SK-N-SH (cell line): ENCODE measurements around the gene IPPK.

Experiments used
- CTCF ChIP-seq: fragments of 200-600 bp; sonication (generic); IDR thresholded peaks from 2 replicates; pipeline ENCODE4 v1.6.1; 2017; ENCODE audit warnings: antibody characterized with exemption, mild to moderate bottlenecking, moderate library complexity
- EP300 ChIP-seq, 2 experiments: IDR thresholded peaks; 2 replicates each; pipeline versions ENCODE4 v1.4.0 to v1.6.1; 2012; ENCODE audit warnings: borderline replicate concordance in 1 of 2, low read depth in 1 of 2, low read length in 1 of 2
- FOSL2 ChIP-seq: IDR thresholded peaks from 2 replicates; pipeline ENCODE4 v1.4.0; 2012; ENCODE audit warnings: low read depth, mild to moderate bottlenecking, moderate library complexity, borderline replicate concordance
- POLR2AphosphoS5 ChIP-seq: IDR thresholded peaks from 2 replicates; pipeline ENCODE4 v1.6.1; 2012; ENCODE audit warnings: low read depth, low read length
- RAD21 ChIP-seq: IDR thresholded peaks from 2 replicates; pipeline ENCODE4 v1.6.1; 2012; ENCODE audit warnings: mild to moderate bottlenecking, low read length
- REST ChIP-seq: IDR thresholded peaks from 2 replicates; pipeline ENCODE4 v1.6.1; 2012; ENCODE audit warnings: mild to moderate bottlenecking, low read depth, low read length, moderate library complexity
- SIN3A ChIP-seq: IDR thresholded peaks from 2 replicates; pipeline ENCODE4 v1.6.1; 2012; ENCODE audit warnings: low read depth, mild to moderate bottlenecking, low read length, moderate library complexity, borderline replicate concordance

GRCh38 chr9:92663951-92664350, 6.0 kb downstream of the IPPK start:
- TF ChIP-seq CTCF: no peak
- no peak for TF ChIP-seq RAD21
- no peak for TF ChIP-seq POLR2AphosphoS5
- no peak for TF ChIP-seq FOSL2
- no peak for TF ChIP-seq EP300 (IDR thresholded peaks at IDR 0.05; ENCODE audit: borderline replicate concordance in 1 of 2, low read depth in 1 of 2, low read length in 1 of 2)
- no peak for TF ChIP-seq SIN3A
- no peak for TF ChIP-seq REST
